ENCODE results near the gene CREG2.

The CREG2 gene

GRCh38 chr2:101408925-101409324, 21.6 kb upstream of the CREG2 start:
- DNase-seq = no peak

GRCh38 chr2:101405351-101405899, 18.1 kb upstream of the CREG2 start:
- DNase-seq = no peak

- no peak for DNase-seq
These were observed 16.4 kb upstream of the CREG2 start for GRCh38 chr2:101403745-101404144.

GRCh38 chr2:101402630-101403029, 15.3 kb upstream of the CREG2 start:
- DNase-seq = no peak

- no peak for DNase-seq
These were observed 14.6 kb upstream of the CREG2 start for GRCh38 chr2:101401906-101402305.

GRCh38 chr2:101401326-101401665, 14.0 kb upstream of the CREG2 start:
- DNase-seq = no peak

- no peak for DNase-seq
These were observed 13.4 kb upstream of the CREG2 start for GRCh38 chr2:101400506-101401325.

- DNase-seq = no peak
These were observed 12.7 kb upstream of the CREG2 start for GRCh38 chr2:101400048-101400447.

- DNase-seq = no peak
These were observed 11.9 kb upstream of the CREG2 start for GRCh38 chr2:101399021-101399799.

GRCh38 chr2:101398116-101398821, 11.0 kb upstream of the CREG2 start:
- DNase-seq = no peak

- DNase-seq = no peak
These were observed 9.0 kb upstream of the CREG2 start for GRCh38 chr2:101396316-101396717.

- DNase-seq = no peak
These were observed 8.4 kb upstream of the CREG2 start for GRCh38 chr2:101395545-101396315.

- DNase-seq = no peak
These were observed 929 bp upstream of the CREG2 start for GRCh38 chr2:101388232-101388631.

GRCh38 chr2:101386599-101387150, 628 bp downstream of the CREG2 start:
- peak in 1 of 2 donors; percentile 7 for DNase-seq

GRCh38 chr2:101383016-101383541, 4.2 kb downstream of the CREG2 start:
- no peak for DNase-seq

- DNase-seq = no peak
These were observed 4.9 kb downstream of the CREG2 start for GRCh38 chr2:101382442-101382841.

- no peak for DNase-seq
These were observed 6.9 kb downstream of the CREG2 start for GRCh38 chr2:101380376-101380775.

GRCh38 chr2:101379091-101379490, 8.2 kb downstream of the CREG2 start:
- DNase-seq = no peak

GRCh38 chr2:101375653-101376052, 11.7 kb downstream of the CREG2 start:
- no peak for DNase-seq

GRCh38 chr2:101374821-101375561, 12.3 kb downstream of the CREG2 start:
- no peak for DNase-seq

GRCh38 chr2:101372792-101373191, 14.5 kb downstream of the CREG2 start:
- DNase-seq = no peak

Data from stimulated activated CD4-positive, alpha-beta T cell treated with anti-CD3 and anti-CD28 coated beads, Interleukin-2, amount 100 ng/mL, for 24 hours (primary cell).